Stimulated activated CD4-positive, alpha-beta T cell treated with anti-CD3 and anti-CD28 coated beads, Interleukin-2, amount 100 ng/mL, for 4 hours (primary cell): ENCODE results near the gene C8A.
A peak's percentile ranks its signal among the peaks of the same experiment; 100 is the strongest.

Source experiments
- DNase-seq: peaks from one replicate; pipeline ENCODE4 v3.0.0-alpha.2; 2020; ENCODE audit warnings: low read depth

Gene C8A

DNA sequence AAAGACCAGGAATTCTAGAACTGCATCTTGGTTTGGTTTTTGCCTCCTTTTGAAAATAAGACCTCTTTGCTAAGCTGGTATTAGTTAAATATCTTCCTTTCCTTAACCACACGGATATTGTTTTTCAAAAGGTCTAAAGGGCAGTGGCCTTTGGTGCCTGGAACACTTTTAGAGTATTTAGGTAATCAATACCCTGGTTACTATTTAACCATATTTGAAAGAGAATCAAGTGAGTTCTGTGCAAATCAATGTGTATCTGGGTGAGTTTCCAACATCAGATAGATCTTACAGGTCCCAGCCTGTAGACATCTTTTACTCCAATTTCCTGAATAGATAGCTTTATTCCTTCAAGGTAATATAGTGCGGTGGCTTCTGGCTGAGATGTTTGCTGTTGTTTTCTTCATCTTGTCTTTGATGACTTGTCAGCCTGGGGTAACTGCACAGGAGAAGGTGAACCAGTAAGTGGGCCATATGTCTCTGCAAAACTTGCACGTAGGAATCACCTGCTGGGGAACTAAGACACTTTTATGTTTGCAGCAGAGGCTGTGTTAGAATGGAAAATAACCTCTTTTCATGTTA is at the start of gene C8A:
TSS of gene C8A (plus strand) at position 277 of the 579 bp plus-strand sequence. CDS start at position 382, 105 bp downstream.
- DNase-seq, result no peak

DNA sequence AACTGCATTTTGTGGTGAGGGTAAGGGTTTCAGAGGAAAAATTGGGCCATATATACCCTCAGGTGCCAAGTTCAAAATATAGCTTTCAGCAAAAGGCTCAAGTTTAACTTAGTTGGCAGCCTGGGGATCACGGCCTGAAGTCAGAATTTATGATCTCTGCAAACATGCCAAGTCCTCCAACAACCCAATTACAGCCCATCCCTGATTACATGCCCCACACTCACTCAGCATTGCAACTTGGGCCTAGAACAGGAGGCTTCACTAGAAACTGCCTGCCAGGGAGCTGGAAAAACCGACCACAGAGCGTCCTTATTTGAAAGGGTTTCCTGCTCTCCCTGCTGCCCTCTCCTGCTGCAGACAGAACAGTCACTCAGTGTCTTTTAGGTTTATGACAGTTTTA is 47.8 kb upstream of the C8A start:
- DNase-seq, result no peak

DNA sequence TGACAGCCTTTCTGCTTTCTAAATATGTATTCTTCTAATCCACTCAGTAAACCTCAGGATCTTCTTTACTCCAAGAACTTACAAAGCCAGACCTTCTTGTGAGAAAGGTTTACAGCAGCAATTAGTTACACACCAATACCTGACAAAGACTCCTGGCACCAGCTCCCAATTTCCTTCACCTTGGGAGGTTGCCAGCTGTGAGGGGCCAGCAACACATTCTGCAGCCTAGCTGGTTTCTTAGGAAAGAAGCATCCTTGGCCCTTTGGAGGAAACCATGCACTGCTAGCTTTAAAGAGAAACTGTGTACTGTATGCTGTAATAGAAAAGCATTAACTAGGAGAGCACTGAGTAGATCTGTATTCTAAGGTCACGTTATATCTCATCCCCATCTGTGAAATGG is 46.2 kb upstream of the C8A start:
- DNase-seq, result no peak

DNA sequence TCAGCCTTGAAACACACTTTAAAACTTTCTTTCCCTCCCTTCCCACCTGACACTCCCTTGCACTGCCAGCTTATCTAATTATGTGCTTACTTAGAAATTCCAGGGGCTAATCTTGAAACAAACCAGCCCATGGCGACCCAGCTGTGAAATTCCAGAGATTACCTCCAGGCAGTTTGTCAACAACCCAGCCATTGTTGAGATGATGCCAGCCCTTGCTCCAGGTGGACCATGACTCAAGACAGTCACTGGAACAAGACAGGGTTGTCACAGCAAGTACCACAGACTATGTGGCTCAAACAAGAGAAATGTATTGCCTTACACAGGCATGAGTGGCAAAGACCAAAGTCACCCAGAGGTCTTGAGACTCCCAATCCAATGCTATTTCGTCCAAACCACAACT is 43.3 kb upstream of the C8A start:
- DNase-seq, result no peak

DNA sequence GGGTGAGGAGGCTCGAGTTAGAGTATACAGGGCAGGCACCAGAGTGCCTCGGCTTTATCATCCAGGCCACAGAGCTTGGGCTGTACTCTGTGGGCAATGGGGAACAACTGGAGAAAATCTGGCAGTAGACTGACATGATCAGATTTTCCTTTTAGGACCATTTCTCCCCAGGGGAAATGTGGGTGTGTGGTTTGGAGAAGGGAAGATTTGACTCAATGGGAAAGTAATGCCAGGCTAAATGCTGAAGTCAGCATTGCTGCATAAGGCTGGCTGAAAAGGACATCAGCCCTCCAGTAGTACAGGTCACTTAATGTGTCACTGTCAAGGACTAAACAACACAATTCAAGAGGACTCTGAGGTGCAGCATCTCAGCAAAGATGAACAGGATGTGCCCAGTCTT is 40.4 kb upstream of the C8A start:
- DNase-seq, result no peak

DNA sequence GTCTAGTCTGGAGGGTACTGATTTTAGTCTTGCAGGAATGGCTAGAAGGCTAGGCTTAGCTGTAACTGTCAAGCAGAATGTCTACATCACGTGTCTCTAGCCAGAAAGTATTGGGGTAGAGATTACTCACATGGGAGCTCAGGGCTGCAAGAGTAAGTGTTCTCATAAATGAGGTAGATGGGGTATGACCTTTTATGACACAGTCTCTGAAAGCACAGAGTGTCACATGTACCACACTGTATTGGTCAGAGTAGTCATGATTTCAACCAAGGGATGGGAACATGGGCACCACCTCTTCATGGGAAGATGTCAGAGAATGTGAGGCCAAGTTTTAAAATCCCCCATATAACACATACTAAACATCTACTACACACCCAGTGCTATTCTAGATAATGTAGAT is 38.3 kb upstream of the C8A start:
- DNase-seq, result no peak

DNA sequence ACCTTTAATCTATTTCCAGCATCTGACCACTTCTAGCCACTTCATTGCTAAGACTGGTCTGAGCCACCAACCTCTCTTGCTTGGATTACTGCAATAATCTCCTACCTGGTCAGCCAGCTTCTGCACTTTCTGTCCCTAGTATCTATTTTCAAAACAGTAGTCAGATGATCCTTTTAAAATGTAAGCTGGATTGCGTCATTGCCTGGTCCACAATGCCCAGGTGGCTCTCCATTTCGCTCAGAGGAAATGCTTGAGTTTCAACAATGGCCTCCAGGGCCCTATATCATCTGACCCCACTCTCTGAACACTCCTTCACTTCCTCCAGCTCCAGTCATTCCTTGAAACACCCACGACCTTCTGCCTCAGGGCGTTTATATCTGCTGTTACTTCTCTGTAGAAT is 37.7 kb upstream of the C8A start:
- no peak for DNase-seq

DNA sequence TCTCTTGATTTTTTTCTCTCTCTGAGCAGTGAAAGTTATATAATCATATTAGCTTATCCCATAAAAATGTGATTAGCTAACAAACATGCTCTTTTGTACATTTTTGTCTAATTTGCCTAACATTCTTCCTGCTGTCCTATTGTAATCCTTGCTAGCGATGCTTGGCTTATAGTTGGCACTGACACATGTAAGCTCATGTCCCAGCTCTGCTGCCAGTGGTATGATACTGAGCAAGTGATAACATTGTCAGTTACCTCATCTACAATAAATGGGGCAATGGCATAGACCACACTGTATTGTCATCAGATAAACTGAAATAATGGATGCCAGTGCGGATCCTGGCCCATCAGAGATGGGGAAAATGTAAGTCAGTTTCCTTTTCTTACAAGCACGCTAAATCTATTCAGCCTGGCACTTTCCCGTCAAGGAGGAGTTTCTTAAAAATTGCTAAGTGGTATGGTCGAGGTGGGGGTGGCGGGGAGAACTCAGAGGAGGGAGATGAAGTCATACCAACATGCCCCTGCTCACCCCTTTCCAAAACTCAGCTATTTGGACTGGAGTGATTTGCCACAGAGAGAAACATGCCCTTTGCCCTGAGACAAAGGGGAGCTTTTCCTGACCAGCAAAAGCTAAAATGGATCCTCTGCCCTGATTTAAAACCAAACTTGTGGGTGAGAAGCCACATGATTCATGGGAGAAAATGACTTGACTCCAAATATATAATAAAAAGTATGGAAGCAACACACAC is 36.7 kb upstream of the C8A start:
- DNase-seq, result no peak

DNA sequence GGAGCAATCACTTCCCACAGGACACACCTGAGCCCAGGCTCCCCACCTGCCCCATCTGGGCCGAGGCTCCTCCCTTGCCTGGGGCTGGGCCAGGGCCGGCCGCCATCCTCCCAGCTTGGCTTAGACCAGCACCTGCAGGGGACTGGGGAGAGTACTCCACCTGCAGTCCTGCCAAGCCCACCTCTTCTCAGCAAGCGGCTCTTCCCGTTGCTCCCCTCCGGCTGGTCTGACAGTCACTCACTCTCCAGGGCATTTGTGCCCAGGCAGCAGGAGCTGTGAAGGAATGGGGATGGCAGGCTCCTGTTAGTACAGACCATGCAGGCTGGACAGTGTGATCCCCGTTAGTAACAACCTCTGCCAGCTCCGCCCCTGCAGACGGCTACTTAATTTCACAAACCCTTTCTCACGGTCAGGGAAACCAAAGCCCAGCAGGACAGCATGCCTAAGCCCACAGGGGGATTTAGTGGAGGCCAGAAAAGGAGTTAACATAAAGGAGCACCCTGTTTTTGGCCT is 35.2 kb upstream of the C8A start, which contains the start of gene FYB2:
TSS of gene FYB2 (minus strand) at position 18 of the 513 bp plus-strand sequence. CDS start 114 bp downstream, outside the sequence.
- DNase-seq, result no peak

DNA sequence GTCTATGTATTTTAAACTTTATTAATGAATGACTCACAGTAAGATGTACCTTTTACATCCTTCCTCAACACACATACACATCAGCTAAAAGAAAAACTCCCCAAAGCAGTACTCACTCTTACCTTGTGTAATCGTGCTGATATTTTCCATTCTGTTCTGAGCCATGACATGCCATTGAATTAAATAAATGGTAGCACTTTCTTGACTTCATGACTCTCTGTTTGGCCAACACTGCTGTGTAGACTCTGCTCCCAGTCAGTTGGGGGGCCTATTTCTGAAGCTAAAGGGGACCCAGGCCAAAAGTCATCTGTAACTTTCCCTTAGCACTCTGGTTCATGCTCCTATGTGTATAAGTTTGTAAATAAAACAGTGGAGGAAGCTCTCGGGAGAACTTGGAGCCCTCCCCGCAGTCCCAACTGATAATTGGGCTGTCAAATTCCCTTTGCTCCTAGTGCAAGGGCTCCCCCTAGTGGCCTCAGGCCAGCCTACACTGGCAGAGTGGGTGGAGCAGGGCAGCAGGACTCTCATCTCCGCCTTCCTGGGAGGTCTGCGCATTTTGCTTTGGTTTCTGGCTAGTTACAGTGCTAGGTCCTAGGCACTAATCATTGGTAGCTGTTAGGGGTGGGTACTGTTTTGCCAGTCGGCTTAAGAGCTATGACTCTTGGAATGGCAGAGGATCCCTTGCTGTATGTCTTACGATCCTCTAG is 33.7 kb upstream of the C8A start:
- peak; percentile 41 for DNase-seq

DNA sequence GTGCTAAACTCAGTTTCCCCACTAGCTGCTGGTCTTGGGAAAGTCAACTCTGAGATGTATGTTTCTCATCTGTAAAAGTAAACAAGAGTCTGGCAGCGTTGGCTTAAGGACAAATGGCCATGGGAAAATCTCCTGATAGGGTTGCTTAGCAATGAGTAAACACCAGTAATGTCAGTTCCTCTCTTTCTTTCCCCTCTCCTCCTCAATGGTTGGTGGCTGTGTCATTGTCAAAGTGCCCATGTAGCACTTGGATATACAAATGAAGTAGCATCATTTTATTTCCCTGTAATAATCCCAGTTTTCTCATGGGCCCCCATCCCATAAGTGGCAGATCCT is 33.2 kb upstream of the C8A start:
- no peak for DNase-seq

DNA sequence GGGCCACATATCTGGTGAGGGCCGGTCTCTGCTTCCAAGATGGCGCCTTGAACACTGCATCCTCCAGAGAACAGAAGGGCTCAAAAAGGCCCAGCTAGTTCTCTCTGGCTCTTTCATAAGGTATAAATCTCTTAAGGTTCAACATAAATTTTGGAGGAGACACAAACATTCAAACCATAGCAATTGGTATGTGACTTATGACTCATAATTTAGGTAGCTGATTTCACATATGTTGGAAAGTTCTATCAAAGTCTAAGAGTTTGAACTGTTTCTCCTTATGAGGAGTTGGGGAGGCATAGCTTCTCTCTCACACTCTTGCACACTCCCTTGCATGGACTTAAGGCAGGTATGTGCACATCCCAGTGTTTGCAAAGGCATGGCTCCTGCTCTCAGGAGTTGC is 30.3 kb upstream of the C8A start:
- no peak for DNase-seq

DNA sequence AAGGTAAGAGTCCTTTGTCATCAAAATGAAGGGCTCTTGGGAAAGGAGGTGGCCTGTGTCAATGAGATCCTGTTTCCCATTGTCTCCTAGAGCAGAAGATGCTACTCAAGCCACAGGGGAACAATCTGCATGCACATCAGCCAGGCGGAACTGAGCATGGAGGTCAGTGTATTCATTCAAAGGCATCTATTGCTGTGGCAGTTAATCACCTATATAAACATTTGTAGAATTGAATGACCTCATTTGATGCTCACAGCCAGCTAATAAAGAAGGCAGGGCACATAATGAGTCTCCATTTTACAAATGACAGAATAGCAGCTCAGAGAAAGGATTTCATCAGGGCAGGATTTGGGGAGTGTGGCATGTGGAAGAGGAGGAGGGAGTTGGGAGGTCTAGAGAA is 29.7 kb upstream of the C8A start:
- DNase-seq, result no peak

DNA sequence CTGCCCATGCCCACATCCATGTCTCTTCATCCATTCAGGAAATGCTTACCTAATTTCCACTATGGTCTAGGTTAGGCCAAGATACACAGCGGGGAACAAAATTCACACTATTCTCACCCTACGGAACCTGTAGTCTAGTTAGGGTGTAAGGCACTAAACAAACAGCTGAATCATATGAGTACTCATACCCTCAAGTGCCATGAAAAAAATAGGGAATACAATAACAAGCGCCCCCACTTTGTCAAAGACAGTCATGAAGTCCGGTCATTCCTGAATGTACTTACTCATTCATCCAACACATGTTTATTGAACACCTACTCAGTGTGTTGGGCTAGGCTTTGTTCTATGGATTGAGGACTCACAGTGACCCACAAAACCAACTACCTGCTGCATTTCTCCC is 29.2 kb upstream of the C8A start:
- no peak for DNase-seq

DNA sequence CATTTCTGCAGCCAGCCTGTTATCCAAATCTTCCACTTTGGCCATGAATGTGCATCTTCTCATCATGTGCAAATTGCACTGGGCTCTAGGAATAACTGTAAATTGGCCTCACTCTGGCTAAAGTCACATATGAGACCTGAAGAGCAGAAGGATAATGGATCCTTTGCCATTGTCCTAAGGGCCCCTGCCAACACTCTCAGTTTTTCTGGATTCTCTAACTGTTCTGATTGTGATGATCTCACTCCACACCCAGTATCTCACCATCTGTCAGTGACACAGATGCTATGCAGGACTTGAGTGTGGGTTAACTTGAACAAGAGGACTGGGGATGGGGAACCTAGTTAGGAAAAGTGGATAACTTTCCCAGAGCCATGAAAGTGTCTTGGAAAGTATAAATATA is 26.9 kb upstream of the C8A start:
- DNase-seq, result no peak

DNA sequence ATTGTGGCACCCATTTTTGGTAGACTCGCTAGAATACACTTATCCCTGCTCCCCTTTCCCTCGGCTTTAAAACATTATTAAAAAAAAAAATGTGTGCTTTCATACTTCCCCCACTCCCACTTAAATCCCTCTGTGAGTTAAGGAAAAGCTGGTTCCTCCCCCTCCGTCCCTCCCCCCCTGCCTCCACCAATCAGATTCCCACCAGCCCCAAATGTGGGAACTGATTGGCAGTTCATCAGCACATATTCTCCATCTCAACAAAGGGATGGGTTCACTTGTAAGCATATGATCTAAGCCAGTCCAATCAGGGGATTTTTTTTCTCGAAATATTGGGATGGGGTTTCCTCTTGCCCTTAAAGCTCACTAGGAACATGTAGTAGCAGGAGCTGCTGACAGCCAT is 24.5 kb upstream of the C8A start:
- no peak for DNase-seq

DNA sequence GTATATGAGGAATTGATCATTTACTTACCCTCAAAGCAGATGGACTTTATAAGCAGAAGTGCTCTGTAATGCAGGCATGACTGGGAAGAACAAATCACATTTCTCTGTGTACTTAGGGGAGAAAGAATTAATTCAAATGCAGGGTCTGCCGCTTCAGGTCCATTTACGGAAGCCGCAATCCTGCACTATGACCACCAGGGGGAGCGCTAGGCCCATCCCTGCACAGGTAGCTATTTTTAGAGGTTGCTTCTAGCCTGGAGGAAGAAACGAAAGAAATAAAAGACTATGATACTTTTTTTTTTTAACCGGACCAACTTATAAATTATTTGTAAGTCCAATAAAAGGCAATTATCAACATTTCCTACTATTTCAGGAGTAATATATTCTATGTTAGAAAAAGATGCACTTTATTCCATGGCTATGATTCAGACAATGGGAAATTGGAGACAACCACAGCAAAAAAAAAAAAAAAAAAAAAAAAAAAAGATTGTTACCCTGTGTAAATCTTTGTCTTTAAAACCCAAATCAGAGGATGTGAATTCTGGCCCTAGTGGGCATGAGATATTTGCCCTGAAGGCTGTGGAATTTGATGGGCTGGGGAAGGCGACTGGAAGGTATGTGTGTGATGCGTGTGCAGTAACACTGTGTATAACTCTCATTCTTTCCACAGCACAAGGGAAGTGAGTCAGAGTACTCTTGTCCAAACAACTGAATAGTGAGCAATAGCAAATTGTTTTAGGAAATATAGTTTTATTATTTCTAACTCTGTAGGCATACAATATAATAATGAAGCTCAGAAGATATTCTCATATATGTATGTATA is 22.5 kb upstream of the C8A start:
- DNase-seq, result peak; percentile 36

DNA sequence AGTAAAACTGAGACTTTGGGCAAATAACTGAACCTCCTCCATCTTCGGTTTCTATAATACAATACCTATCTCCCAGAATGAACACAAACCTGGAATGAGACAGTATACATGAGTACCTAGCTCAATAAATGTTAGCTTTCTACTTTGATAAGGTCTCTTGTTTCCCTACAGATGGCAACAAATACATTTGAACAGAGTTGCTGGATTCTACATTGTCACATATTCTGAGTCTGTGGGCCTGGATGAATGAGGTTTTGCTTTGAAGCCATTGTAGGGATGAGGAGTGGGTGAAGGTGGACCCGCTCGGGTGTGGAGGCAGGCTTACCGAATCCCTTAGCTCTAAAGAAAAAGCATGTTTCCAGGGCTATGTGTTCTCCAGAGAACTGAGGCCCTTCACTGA is 21.5 kb upstream of the C8A start:
- DNase-seq, result no peak

DNA sequence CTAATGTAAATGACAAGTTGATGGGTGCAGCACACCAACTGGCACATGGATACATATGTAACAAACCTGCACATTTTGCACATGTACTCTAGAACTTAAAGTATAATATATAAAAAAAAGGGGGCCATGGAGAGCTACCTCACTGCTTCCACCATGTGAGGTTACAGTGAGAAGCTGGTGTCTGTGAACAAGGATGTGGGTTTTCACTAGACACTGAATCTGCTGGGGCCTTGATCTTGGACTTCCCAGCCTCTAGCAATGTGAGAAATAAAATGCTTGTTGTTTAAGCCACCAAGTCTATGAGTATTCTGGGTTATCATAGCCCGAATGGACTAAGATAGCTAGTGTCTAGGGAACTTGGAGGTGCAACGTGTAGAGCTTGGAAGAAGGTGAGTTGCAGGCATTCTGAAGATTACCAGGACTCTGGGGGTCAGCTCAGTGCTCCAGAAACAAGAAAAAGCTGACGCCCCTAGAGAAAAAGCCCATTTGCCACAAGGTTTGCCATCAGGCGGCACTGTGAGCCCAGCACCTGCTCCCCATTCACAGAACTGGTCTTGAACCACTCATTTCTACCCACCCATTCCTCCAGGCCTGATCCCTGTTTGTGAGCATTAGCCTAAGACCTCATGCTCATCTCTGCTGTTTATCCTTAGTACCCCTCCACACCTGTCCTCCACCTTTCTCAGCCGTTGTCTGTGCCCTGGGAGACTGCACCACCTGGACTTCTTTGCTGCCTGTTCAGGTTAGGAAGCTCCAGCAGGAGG is 20.3 kb upstream of the C8A start:
- DNase-seq, result no peak

DNA sequence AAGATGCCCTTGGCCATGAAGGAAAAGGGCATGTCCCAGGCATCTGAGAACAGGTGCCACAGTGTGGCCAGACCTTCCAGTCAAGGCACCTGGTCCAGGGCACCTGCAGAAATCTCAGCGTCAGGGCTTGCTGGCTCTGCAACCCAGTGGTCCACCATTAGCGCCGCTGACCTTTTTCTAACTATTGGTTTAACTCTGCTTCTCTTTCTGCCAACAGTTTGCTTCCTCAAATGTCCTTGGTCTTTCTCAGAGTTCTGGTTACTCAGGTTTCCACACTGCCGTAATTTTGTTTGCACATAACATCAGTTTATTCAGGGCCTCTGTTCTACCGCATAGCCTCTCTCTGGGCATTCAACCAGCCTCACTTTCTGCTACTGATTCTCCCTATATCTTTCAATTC is 18.9 kb upstream of the C8A start:
- no peak for DNase-seq

DNA sequence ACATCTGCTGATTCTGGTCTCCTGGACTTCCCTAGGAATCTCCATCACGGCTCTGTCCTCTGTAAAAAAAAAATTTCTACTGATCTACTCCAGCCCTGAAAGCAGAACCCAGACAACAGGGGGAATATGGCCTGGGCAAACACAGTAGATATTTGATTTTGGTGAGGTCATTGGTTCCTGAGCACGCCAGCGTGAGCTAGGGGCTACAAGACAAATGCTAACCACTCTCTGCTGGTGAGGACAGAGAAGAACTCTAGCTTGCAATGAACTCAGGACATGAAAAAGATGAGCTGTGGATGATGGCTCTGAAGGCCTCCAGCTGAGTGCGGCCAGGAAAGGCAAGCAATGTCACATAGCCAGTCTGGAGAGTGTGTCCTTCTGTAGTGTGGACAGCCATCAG is 18.2 kb upstream of the C8A start:
- no peak for DNase-seq
